Measurements from ENCODE around the gene SLC26A8.

DNA sequence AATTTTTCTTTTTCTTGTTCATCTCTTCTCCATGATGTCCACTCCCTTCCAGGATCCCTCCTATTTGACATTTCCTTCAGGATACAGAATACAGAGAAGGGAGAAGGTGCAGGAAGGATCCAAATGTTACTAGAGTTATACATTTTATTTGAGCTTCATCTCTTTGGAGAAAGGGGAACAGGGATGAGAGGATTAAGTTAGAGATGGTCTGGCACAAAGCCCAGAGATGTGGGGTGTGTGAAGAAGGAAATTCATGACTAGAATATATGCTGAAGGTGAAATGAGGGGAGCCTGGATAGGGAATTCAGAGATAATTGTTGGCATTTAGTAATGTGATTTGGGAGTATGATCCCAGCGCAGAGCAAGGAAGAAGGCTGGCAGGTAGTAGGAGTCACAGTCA, 81.1 kb downstream of the SLC26A8 start:
- TF ChIP-seq CTCF (IDR thresholded peaks at IDR 0.05) (no peak), POLR2AphosphoS5 (IDR thresholded peaks at IDR 0.05; ENCODE audit: insufficient read depth in 1 of 2, low read depth in 1 of 2) (no peak)

All from vagina (tissue), 2 donors.